ENCODE data around the gene PODXL2.
"Not testable (repeated sequence)": the region's sequence is repeated elsewhere in the genome, so short reads cannot be mapped to it uniquely, and the experiment has no call there.

Gene PODXL2

DNA sequence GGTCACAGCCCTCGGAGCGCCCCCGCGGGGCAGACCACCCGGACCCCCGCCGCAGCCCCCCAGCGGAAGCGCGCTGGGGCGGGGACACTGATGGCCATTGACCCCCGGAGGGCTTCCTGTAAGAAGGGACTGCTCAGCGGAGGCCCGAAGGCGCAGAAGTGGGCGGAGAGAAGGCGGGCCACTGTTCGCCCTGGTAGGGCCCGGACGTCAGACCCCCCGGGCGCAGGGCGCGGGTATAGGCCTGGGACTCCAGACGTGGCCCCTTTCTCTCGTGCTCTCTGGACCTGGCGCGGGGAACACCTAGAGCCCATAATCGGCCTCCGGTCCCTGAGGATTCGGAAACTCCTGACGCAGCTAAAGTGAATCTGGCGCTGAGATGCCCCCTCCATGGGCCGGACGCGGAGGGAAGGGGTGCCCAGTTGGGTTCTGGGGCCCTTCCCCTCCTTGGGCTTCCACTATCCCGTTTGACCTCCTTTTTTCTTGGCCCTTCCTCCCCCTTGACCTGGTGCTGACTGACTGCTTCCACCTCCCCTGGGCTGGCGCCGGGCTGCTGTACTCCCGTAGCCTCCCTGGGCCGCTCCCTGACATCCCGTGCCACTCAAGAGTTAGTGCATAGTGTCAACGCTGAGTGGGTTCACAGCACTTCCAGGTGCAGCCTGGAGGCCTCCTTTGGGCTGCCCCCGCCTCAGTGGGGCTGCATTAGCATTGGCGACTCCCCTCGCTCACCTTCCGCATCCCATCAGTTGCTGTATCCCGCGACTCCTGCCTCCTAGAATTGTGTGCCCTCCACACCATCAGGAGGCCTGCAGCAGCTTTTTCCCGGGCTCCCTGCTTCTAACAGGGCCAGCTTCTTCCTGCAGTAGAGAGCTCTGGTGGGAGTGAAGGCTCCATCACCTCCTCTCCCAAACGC, 44.5 kb downstream of the PODXL2 start:
- peak in 1 of 3 donors; percentile 40 for DNase-seq (ENCODE audit: low read depth in 2 of 3, low spot score in 1 of 3)

DNA sequence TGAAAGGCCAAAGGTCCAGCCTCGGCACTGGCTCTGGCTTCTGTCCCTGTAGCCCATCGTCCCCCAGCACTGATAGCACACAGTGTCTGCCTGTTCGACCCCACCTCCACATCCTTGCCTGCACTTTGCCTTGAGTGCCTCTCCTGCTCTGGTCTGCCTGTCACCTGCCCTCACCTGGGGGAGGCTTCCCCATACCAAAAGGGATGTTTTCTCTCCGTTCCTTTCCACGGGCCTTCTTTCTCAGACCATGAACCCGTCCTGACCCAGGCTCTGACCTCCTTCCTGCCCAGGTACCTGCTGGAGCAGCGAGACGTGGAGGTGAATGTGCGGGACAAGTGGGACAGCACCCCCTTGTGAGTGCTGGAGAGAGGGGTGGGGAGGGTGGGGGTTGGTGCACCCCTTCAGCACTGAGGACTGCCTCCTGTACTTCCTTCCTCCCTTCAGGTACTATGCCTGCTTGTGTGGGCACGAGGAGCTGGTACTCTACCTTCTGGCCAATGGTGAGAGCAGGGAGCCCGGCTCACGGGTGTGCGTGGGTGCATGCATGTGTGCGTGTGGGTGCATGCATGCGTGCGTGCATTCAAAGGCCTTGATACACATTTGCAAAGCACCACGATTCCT, 45.2 kb downstream of the PODXL2 start:
- no peak for DNase-seq (ENCODE audit: low read depth in 2 of 3, low spot score in 1 of 3)

DNA sequence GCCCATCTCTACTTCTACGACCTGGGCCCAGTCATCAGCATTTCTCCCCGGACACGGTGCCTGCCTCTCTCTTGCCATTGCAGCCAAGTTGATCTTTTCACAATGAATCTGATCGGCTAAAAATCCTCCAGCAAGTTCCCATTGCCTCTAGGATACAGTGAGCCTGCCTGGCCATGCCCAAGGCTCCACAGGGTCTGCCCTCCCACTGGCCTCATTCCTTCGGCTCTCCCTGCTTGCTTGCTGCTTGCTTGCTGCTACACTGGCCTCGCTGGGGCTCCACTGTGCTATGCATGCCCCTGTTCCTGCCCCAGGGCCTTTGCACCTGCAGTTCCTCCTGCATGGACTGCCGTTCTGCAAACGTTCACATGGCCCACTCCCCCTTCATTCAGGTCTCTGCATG, 45.8 kb downstream of the PODXL2 start:
- no peak for DNase-seq (ENCODE audit: low read depth in 2 of 3, low spot score in 1 of 3)

DNA sequence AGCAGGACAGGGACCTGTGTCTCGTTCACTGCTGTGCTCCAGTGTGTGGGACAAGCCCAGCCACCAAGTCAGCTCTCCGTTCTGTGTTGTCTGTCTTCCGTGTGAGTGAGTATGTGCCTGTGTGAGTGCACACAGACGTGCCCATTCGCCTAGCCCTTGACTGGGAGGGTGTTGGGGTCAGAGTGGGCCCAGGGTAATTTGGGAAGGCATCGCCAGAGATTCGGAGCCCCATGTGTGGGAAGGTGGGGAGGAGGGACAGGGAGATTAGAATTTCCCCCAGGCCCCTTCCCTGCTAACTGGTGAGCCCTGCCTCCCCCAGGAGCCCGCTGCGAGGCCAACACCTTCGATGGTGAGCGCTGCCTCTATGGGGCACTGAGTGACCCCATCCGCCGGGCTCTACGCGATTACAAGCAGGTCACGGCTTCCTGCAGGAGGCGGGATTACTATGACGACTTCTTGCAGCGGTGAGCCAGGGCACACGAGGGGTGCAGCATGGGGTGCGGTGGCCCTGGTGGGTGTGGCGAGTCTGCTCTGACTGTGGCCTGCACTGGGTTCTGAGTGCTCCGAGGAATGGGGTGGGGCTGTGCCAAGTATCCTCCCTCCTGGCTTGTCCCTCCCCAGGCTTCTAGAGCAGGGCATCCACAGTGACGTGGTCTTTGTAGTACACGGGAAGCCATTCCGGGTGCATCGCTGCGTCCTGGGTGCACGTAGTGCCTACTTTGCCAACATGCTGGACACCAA, 46.8 kb downstream of the PODXL2 start:
- no peak for DNase-seq (ENCODE audit: low read depth in 2 of 3, low spot score in 1 of 3)

DNA sequence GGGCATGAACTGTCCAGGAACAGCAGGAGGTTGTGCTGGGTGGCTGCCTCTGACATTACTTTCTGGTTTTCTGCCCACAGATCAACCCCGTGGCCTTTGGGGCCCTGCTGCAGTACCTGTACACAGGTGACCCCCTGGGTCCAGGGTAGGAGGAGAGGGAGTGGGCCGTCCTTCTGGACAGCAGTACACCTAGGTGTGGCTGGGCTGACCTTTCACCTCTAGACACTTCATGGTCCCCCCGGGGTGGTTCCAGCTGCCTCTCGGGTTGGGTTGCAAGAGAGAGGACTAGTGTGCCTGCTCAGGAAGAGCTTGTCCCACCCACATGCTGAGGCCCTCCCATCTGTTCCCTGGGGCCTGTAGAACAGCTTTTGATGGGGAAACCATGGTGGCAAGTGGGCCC, 47.5 kb downstream of the PODXL2 start:
- DNase-seq (ENCODE audit: low read depth in 2 of 3, low spot score in 1 of 3), result no peak

DNA sequence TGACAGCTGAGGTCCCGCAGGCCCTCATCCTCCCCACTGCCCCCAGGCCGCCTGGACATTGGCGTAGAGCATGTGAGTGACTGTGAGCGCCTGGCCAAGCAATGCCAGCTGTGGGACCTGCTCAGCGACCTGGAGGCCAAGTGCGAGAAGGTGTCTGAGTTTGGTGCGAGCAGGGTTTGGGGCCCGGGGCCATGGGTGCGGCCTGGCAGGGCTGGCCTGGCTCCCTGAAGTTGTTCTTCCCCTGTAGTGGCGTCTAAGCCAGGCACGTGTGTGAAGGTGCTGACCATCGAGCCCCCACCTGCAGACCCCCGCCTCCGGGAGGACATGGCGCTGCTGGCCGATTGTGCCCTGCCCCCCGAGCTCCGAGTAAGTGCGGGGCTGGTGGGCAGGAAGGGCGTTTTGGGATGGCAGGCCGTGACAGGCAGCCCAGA, 48.0 kb downstream of the PODXL2 start:
- DNase-seq (ENCODE audit: low read depth in 2 of 3, low spot score in 1 of 3), result no peak

DNA sequence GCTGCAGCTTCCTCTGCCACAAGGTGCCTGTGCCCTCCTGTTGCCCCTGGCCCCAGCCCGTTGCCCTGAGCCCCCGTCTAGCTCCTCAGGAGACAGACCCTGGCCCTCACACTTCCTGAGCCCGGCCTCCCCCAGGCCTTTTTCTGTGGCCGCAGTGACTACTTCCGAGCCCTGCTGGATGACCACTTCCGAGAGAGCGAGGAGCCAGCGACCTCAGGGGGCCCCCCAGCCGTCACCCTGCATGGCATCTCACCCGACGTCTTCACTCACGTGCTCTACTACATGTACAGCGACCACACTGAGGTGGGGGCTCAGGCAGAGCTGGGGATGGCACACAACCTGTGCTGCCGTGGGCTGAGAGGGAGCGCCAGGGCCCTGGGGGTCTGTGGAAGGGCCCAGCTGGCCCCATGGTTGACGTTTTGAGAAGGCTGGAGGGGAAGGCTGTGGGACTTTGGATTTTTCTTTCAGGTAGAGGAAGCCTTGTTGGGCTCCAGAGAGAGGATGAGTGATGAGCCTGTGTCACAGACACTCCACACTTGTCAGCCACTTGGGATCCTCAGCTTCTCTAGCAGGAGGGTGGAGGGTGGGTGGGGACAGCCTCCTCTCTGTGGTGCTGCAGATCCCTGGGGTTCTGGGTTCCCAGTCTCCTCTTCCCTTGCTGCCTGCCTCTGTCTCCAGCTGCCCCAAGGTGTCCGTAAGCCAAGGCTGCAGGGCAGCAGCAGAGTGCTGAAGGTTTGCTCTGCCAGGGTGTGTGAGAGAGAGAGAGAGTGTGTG, 48.7 kb downstream of the PODXL2 start:
- DNase-seq (ENCODE audit: low read depth in 2 of 3, low spot score in 1 of 3), result no peak

DNA sequence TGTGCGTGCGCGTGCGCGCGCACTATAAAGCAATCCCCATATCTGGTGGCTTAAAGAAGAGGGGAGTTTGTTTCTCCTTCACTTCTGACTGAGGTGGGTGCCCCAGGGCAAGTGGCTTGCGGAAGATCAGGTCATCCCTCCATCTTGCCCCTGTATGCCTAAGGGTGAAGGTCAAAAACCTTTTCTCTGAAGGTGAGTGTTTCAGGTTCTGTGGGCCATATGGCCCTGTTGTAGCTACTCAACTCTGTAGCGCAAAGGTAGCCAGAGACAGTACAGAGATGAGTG, 49.3 kb downstream of the PODXL2 start:
- no peak for DNase-seq (ENCODE audit: low read depth in 2 of 3, low spot score in 1 of 3)

DNA sequence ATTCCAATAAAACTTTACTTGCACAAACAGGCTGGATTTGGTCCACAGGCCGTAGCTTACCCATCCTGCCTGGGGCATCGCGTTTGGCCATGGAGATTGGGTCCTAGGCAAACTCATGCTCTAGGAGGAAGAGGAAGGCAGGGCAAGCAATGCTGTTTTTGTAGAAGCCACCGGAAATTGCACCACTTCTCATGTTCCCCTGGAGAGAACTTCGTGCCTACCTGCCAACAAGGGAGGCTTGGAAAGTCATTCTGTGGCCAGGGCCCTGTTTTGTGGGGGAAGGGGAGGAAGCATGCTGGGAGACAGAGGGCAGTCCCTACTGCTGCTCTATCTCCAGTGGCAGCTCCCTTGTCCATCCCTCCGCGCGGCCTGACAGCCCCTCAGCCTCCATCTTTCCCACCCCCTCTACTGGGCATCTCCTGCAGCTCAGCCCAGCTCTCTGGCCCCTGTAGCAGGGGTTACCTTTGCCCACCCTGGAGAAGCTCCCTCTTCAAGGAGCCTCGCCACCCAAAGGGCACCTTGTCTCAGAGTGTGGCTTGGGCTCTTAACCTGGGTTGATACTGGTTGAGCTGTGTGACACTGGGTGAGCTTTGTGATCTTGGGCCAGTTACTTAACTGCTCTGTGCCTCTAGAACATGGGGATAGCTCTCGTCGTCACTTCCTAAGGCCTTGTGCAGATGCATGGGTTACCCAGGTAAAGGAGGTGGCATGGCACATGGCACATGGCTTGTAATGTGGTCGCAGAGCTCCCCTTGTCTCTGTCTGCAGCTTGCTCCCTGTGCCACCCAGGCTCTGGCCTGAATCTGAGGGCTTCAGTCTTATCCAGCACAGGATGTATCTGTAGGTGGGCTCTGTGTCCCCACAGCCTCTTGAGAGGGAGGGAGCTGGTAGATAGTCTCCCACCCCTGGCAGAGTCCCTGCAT, 49.9 kb downstream of the PODXL2 start:
- DNase-seq (ENCODE audit: low read depth in 2 of 3, low spot score in 1 of 3), result no peak

DNA sequence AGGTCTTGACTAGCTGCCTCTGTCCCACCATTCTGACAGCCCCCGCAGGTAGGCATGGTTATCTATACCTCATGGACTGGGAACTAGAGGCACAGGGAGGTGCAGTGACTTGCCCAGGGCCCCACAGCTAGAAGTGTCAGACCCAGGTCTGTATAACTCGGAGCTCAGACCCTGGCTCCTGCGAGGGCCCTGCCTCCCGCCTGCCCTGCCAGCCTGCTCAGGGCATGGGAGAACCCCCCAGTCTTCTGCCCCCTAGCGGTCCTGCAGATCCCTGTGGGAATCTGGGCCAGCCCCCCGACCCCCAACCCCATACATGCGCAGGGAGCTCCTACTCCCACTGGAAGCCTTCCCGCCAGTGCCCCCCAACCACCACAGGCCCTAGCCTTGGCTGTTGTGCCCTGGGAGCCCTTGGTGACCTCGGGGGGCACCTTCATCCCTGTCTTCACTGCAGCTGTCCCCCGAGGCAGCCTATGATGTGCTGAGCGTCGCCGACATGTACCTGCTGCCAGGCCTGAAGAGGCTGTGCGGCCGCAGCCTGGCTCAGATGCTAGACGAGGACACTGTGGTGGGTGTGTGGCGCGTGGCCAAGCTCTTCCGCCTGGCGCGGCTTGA, 50.7 kb downstream of the PODXL2 start:
- no peak for DNase-seq (ENCODE audit: low read depth in 2 of 3, low spot score in 1 of 3)

DNA sequence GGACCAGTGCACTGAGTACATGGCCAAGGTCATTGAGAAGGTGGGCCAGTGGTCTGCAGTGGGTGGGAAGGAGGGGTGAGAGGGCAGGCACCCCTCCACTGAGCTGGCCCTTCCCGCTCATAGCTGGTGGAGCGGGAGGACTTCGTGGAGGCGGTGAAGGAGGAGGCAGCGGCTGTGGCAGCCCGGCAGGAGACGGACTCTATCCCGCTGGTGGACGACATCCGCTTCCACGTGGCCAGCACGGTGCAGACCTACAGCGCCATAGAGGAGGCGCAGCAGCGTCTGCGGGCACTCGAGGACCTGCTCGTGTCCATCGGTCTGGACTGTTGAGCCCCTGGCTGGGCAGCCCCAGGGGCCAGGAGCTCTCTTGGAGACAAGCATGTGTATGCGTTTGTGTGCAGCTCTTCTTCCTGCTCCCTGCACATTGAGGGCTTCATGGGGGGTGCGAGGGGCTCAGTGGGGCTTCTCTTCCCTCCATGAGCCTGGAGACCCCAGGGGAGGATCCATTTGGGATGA, 51.2 kb downstream of the PODXL2 start:
- no peak for DNase-seq (ENCODE audit: low read depth in 2 of 3, low spot score in 1 of 3)

DNA sequence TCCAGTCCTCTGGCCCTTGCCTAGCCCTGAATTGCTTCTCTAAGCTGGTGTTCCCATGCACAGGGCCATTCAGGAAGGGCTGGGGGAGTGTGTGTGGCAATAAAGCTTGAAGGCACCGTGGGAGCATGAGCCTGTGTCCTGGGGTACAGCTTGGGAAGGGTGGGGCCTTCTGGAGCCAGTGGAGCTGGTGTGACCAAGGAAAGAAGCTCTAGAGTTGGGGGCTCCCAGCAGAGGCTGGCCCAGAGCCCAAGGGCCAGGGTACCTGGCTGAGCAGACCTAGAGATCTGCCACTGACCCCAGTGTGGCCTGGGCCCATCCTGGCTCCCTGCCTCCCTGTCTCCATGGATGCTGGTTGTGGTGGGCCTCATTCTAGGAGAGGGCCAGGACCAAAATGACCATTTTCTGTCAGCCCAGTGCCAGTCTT, 51.8 kb downstream of the PODXL2 start:
- no peak for DNase-seq (ENCODE audit: low read depth in 2 of 3, low spot score in 1 of 3)

DNA sequence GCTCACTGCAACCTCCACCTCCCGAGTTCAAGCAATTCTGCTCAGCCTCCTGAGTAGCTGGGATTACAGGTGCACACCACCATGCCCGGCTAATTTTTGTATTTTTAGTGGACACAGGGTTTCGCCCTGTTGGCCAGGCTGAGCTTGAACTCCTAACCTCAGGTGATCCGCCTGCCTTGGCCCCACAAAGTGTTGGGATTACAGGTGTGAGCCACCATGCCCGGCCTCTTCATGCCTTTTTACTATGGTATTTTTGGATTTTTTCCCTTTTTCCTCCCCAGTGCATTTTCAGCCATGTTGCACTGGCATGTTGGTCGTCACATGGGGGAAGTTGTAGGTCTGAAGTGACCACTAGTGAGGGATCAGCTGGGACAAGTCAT, 53.2 kb downstream of the PODXL2 start:
- not testable (repeated sequence) for DNase-seq (ENCODE audit: low read depth in 2 of 3, low spot score in 1 of 3)

DNA sequence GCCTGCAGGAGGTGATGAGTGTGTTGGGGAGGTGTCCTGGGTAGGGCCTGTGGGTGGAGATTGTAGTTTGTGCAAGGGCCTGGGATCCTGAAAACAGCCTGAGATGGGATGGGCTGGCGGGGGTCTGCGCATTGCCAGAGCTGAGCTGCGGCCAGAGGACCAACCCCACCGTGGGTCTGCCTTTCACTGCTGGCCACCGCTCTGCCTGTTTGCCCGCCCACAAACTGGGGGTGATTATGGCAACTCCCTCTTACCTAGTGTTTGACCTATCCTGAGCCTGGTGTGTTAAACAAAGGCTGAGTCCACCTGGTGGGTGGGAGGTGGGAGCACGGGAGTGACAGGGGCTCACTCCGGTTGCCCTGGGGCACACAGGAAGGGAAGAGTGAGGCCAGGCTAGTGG, 53.6 kb downstream of the PODXL2 start:
- no peak for DNase-seq (ENCODE audit: low read depth in 2 of 3, low spot score in 1 of 3)

DNA sequence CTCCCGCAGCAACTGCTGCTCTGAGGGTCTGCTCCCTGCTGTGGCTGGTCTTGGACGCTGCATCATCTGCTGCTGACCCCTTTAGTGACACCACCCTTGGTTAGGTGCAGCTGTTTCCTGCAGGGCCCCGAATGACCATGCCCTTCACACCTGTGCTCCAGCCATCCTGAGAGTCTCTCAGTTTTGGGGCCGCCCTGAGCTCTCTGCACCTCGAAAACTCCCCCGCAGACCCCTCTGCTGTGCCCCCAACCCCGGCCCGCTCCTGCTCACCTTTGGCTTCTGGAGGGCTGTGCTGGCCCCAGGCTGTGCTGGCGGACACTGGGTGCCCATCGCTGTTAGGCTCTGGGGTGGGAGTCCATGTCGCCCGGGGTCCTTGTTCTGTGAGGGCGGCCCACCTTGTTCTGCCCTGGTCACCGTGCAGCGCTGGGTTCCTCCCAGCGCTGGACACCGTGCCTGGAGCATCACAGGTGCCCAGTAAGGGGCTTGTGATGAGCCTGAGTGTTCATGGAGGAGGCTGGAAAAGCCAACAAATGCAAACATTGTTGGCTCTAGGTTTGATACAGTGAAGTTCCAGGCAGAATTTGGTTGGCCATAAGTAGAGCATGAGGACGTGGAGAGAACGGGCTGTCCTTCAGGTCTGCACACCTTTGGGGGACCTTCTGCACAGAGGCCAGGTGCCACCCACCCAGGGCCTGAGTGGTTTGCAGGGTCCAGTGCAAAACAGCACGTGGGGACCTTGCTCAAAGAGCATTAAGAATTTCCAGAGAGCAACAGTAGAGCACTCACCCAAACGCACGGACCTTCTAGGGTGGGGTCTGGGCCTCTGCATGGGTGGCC, 56.1 kb downstream of the PODXL2 start:
- no peak for DNase-seq (ENCODE audit: low read depth in 2 of 3, low spot score in 1 of 3)

DNA sequence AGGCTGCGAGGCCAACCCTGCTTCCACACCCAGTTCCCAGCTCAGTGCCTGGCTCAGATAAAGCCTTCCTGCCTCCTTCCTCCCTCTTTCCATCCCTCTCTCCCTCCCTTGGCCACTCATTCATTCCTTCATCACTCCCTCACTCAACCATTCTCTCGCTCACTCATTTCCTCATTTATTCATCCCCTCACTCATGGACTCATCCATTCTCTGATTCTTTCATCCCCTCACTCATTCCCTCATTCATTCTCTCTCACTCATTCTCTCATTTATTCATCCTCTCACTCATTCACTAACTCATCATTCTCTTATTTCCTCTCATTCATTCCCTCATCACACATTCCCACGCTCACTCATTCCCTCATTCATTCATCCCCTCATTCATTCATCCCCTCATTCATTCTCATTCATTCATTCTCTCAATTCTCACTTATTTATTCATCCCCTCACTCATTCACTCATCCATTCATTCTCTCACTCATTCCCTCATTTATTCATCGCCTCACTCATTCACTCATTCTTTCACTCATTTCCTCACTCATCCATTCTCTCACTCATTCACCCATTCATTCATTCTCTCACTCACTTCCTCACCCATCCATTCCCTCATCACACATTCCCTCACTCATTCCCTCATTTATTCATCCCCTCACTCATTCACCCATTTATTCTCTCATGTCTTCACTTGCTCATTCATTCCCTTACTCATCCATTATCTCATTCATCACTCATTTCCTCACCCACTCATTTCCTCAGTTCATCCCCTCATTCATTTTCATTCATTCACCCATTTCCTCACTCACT, 56.9 kb downstream of the PODXL2 start:
- no peak for DNase-seq (ENCODE audit: low read depth in 2 of 3, low spot score in 1 of 3)

DNA sequence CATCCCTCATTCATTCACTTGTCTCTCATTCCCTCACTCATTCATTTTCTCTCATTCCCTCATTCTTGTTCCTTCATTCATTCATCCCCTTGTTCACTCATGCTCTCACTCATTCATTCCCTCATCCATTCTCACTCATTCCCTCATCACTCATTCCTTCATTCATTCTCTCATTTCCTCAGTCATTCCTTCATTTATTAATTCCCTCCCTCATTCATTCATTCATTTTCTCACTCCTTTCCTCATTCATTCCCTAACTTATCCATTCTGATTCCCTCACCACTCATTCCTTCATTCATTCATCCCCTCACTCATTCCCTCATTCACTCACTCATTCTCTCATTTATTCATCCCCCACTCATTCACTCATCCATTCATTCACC, 57.5 kb downstream of the PODXL2 start:
- DNase-seq (ENCODE audit: low read depth in 2 of 3, low spot score in 1 of 3), result no peak

DNA sequence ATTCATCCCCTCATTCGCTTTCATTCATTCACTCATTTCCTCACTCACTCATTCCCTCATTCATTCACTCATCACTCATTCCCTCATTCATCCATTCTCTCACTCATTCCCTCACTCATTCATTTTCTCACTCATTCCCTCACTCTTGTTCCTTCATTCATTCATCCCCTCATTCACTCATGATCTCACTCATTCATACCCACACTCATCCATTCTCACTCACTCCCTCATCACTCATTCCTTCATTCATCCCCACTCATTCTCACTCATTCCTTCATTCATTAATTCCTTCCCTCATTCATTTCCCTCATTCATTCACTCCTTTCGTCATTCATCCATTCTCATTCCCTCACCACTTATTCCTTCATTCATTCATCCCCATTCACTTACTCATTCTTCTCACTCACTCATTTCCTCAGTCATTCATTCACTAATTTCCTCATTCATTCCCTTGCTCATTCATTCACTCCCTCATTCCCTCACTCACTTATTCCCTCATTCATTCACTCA, 58.3 kb downstream of the PODXL2 start:
- no peak for DNase-seq (ENCODE audit: low read depth in 2 of 3, low spot score in 1 of 3)
